ENCODE measurements around the gene GALK1. TPM values are rescaled to one million over a fixed set of nuclear protein-coding genes. Genes with fewer than 3 reads are reported as not detected.
"Not testable (repeated sequence)": the region's sequence is repeated elsewhere in the genome, so short reads cannot be mapped to it uniquely, and the experiment has no call there.

Gene GALK1
- total RNA-seq, 1 donor from 2014 or later: 23.7 TPM

DNA sequence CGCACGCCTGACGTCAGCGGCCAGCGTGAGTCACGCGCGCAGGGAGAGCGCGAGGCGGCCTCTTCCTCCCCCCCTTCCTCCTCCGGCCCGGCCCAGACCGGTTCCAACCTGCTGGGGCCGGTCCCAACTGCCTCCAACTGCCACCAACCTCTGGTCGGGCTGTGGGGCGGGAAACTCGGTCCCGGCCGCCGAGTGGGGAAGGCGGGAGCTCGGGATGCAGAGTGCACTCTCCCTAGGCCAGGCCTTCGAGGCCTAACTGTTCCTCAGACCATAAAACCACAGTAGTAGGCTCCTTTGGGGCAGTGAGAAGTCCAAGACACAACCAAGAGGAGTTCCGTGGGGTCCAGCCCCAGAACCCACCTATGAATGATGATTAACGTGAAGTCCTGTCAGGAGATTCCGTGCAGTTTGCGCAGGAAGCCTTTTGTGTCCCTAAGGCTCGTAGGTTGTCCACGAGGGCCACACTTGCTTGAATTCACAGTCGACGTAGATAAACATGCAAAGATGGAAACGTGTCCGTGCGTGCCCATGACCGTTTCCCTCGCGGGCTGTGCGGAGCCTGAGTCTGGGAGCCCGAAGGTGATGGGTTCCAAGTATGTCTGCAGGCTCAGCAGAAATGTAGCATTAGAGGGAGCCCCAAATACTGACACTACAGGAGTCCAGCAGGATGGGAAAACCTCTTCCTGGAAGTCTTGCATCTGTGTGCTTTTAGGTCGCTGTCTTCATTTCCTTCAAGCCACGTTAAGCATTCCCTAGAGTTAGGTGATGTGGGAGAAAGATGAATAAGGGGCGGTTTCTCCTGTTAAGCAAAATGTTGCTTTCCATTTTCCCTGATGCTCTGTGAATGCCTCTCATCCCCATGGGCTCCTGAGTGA lies 20.3 kb upstream of the GALK1 start:
- peak; percentile 94 for ATAC-seq
- intact Hi-C loops (cut with DNase I): no loop called here
- peak; percentile 95 for DNase-seq (ENCODE audit: low spot score)

DNA sequence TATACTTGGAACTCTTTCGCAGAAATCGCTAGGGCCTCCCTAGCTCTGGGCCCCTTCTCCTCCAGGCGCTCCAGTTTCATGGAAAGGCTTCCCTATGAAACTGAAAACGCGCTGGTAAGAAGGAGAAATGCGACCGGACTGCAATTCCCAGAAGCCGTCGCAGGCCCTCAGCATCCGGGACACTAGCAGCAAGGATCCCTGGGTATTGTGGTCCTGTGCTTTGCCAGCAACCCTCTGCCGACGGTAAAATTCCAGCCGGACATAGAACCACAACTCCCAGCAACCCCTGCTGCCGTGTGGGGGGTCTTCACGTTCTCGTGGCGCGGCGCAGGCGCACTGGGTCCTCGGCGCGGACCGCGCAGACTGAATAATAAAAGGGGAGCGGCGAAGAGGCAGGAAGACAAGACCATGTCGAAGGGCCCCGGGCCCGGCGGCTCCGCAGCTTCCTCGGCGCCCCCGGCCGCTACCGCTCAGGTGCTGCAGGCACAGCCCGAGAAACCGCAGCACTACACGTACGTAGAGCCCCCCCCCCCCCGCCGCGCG lies 19.6 kb upstream of the GALK1 start, which contains the start of gene UNK:
UNK (plus strand) TSS at position 334 of the 543 bp plus-strand sequence; CDS start at position 409, 75 bp downstream.
- ATAC-seq (peak; percentile 94), DNase-seq (ENCODE audit: low spot score) (peak; percentile 97)
- intact Hi-C loops (cut with DNase I): no loop called here

DNA sequence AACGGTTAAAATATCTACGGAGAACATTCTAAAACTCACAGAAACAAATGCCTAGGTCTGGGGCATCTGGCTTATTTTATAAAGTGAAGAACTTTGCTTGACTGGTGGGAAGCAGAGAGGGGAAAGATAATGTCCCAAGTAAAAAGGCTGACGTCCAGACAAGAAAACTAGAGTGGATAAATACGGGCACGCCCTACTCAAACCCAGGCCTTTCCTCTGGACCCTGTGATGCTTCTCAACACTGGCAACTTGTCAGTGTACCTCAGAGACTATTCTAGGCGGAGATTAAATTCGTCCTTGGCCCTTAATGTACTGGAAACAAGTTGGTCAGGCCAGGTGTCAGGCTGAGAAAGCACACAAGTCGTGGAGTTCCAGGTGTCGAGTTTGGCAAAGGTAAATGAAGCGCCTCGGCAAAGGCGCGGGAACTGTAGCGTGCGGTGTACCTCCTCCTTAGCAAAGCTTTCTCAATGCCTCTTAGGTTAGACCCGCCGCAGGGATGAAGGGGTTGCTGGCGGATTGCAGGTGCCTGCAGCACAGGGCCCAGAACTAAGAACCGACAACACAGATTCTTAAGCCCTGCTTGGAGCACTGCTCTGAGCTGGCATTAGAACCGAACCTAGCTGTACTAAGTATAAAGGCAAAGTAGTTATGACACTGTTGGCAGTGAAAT lies 18.9 kb upstream of the GALK1 start:
- no peak for ATAC-seq

DNA sequence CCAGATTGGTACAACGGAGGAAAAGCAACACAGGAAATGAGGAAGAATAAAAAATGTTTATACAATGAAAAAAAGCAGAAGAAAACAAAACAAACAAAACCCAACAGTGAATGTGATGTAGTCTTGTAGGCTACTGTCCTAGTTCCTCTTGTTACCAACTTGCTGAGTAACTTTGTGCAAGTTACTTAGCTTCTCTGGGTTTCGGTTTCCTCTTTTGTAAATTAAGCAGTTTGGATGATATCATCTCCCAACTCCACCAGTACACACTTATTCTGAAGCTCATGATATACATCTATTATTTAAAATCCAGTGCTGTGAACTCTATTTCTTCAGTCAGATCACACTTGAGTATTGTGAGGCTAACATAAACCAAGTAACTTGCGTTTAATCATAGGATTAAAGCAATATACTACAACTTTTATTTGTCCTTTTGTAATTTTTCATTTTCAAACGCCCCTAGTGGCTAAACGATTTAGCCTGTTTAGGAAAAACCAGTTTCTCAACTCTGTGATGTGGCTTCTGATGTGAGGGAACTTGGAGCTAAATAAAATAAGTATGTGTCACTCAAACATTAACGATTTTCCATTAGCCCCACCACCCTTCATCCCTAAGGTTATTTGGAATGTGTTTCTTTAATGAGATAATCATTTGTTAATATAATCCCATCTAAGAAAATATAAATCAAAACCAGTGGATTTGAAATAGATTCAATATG lies 18.2 kb upstream of the GALK1 start:
- no peak for DNase-seq (ENCODE audit: low spot score)
- intact Hi-C loops (cut with DNase I): no loop called here
- no peak for ATAC-seq

More for the DNA sequence above, 18.9 kb upstream of the GALK1 start:
- intact Hi-C loops (cut with DNase I): no loop called here
- DNase-seq (ENCODE audit: low spot score): peak; percentile 76

DNA sequence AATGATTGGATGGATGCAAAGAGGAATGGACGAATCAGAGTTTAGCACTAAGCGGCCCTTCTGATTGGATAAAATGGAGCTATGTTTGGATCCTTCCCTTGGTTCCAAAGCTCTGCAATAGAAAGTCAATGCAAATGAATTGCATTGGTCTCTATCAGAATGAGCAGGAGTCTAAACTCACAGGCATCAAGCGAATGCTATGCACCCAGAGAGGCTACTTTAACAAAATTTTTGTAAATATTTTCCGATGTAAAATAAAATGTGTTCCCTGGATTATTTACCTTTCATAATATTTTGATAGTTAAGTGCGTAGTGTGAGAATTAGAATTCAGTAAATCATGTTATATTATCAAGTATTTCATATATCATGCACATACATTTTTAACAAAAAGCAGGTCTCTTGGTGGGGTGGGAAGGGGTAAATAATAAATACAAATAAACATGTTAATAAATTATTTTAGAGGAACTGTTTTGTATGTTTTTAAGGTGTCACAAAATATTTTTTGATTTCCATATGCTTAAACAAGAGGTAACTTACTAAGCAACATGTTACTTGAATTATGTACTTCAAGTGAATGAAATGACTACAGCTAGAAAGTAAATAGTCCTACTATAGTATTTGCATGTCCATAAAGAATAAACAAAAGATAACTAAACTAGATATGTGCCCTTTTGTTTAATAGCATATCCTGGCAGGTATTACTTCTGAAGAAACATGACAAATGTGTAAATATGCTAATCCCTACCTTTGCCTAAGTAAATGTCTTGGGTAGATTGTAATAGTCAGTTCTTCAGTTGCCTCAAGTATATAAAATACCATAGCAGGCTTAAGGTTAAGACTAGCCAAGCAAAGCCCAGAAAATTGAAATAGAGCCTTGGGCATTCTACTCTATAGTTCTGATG lies 15.2 kb upstream of the GALK1 start:
- DNase-seq (ENCODE audit: low spot score) (no peak), ATAC-seq (no peak)
- intact Hi-C loops (cut with DNase I): no loop called here

DNA sequence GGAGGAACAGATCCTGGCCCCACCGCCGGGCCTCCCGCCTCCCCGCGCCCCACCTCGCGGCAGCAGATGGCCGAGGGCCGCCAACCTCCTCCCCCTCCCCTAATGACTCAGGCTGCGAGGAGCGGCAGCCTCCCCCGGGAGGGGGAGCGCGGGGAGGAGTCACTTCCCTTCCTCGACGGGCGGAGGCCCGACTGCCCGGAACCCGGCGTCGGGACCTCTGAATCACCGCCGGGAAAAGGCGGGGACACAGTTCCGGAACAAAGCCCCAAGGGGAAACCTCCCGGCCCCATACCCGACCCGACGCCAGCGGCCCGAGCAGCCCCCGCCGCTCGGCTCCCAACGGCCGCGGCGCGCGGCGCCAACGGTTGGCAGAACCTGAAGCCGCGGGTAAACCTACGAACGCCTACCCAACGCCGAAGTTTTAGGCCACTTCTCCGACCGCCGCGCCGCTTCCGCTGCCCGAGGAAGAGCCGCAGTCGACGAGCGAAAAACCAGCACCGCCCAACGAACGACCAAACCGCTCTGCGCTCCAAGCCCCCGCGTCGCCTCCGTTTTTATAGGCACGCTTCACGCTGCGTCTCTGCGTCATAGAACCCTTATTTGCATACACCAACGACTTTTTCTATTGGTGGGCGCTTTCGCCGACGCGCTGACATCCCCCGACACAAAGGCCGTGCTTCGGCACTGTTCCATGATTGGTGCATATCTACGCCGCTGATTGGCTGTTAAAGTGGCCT lies 14.4 kb upstream of the GALK1 start:
- ATAC-seq: peak; percentile 84
- DNase-seq (ENCODE audit: low spot score): peak; percentile 98
- intact Hi-C loops (cut with DNase I): no loop called here

DNA sequence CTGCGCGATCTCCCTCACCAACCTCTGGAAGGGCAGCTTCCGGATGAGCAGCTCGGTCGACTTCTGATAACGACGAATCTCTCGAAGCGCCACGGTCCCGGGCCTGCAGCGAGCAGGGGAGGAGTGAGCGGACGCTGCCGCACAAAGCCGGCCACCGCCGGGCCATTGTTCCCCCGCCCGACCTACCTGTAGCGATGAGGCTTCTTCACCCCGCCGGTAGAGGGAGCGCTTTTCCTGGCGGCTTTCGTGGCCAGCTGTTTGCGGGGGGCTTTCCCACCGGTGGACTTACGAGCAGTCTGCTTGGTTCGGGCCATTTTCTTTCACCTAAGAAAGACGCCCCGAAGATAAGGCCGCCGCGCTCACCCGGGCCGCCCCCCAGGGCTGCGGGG lies 13.9 kb upstream of the GALK1 start:
- DNase-seq (ENCODE audit: low spot score): peak; percentile 83
- ATAC-seq: no peak
- intact Hi-C loops (cut with DNase I): no loop called here

DNA sequence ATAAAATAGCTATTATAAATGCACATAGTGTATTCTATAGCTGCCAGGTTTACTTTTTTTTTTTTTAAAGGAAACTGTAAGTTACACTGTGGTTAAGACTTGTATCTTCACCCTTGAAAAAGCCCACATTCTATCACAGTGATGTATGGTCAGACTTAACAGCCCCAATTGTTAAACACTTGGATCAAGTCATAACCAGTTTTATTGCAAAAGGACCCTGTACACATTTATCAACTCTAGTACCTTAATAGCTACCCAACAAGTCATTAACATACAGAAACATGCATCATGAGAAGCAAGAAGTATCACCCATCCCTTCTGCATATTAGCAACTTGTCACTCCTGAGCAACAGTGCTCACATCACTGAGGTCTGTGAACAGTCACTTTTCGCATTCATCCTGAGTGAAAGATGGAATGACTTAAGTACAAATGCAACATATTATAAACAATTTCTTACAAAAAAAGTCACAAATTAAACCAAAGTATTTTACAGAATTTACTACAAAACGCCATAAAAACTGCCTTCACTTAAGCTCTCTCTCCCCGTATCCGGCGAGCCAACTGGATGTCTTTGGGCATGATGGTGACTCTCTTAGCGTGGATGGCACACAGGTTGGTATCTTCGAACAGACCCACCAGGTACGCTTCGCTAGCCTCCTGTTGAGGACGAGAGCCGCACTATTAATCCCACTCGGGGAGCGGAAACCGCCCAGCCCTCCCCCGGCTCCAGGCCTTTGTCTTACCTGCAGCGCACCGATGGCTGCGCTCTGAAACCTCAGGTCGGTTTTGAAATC lies 13.3 kb upstream of the GALK1 start:
- intact Hi-C loops (cut with DNase I); DNase-seq (ENCODE audit: low spot score); ATAC-seq: not testable (repeated sequence)

DNA sequence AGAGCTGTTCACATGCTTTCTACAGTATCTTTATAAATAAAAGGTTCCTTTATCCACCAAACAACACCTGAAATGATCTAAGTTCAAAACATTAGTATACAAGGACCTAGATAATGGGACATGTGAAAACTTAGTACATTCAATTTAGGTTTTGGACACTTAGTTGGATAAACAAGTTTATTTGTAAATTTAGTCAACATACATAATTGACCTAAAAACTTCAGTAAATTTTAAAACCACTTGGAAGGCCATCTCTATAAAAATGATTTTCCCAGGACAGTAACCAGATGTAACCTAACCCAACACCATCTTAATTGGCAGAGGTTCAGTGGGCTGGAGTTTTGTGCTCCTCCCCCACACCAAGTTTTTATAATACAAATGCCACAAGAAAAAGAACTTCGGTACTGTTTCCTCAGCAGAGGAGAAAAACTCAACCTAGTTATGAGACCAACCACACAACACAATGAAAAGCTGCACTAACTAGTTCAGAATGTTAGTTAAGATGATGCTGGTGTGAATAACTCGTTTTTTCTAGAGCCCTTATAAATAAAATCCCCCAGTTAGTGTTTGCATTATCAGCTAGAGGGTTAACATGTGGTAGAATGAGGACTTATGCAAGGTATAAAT lies 12.4 kb upstream of the GALK1 start:
- intact Hi-C loops (cut with DNase I): no loop called here
- ATAC-seq (no peak), DNase-seq (ENCODE audit: low spot score) (no peak)

DNA sequence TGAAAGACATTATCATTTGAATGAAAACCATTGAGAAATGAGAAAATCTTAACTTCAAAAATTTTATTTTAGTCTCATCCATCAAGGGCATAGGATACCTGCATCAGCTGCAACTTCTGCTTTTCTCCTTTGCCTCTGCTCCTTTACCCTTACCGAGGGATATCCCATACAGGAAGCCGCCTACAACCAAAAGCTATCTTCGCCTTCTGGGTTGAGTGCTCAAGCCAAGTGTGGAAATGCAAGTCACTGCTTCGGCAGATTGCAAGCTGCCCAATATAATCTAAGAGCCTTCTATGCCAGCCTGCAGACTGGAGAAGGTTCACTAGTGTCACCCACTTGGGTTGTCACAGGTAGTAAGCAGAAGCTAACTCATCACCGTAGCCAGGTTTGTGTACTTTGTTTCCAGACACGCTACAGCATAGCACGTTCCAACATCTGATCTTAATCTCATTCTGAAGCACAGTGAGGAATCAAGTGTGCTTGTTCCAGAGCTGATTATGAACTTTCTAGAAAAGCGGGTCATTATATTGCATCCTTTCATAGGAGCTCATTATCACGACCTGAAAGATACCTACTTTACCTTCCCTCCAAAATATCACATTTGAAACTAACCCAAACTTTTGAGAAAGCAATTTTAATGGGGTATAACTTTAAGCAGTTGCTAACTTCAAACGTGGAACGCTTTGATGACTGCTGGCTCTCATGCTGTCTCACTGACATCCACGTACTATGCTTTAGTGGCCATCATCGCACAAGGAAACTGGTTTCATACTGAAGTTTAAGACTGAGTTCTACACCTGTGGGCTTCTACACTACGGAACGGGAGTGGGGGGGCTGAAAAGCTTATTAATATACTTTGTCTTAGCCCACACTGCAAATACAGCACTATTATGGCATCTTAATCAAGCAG lies 11.6 kb upstream of the GALK1 start:
- DNase-seq (ENCODE audit: low spot score) (peak; percentile 65), ATAC-seq (peak; percentile 1)
- intact Hi-C loops (cut with DNase I): no loop called here

DNA sequence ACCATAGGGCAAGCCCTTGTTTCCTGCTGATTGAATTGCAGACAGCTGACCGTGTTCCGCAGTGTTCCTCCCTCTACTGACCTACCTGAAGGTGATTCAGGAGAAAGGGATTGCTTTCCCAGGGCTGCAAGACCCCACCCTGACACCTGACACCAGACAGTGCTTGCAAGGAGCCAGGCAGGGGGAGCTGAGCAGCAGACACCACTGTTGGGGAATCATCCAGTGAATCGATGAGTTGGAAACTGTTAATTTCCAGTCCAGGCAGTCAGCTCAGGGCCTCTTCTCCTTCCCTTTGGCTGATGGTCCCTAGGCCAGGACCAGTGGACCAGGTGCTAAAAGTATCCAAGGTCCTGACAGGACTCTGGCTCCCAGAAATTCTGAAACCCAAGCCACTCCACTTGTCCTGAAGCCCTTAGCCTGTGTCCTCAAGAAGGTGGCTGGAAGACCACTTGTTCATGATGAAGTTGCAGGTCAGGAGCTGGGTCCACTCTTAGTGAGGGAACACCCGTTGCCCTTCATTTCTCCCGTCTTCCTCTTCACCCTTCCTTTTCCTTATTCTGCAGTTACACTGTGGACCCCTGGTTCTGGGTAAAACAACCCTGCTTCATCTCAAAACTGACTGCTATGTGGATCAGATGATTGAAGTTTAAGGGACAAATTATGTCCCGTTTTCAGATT lies 10.1 kb upstream of the GALK1 start:
- intact Hi-C loops (cut with DNase I): no loop called here
- DNase-seq (ENCODE audit: low spot score) (peak; percentile 54), ATAC-seq (no peak)

DNA sequence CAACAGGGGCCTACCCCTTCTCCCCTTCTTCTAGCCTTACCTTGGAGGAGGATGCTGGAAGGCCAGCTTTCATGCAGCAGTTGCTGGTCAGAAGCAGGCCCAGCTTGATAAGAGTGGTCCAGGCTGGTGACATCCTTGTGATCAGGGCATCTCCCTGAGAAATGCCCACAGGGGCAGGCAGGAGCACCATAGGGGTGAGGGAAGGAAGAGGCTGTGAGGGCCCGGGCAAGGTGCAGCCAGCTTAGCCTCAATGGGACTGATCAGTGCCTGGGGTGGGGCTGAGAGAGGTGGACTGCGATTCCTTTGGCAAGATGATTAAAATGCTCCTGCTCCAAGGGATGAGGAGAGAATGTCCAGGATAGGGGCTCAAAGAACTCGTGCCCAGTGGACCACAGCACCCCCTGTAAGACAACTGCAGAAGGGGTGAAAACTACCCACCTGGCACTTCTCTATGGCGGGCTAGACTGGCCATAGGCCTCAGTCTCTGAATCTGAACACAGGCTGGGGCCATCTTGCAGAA lies 9.5 kb upstream of the GALK1 start:
- intact Hi-C loops (cut with DNase I): no loop called here
- peak; percentile 56 for DNase-seq (ENCODE audit: low spot score)
- no peak for ATAC-seq

DNA sequence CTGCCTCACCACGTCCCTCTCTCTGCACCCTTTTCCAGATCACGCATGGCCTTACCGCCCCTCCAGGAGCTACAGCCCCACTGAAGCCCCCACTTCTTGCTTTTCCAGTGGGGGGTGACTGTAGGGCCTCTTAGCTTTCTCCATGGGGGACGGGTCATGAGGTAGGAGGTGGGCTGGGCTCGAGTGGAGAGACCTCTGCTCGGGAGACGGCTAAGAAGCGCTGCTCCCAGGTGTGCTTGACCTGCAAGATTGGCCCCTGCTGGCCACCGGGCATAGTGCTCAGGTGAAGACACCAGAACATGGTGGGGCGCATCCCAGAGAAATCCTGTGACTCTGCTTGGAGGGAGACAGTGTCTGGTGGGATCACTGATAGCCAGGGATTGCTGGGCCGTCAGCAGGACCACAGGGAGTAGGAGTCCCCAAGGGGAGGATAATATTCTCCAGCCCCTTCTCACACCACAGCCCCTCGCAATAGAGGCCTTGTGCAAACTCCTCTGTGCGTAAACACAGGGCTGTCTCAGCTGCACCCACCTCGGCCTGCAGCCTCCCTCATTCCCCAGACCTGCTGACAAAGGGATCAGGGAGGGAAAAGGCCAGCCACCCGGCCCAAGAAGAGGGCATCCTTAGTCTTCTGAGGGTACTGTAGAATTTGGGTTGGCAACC lies 8.9 kb upstream of the GALK1 start:
- DNase-seq (ENCODE audit: low spot score) (peak; percentile 60), ATAC-seq (no peak)
- intact Hi-C loops (cut with DNase I): no loop called here

DNA sequence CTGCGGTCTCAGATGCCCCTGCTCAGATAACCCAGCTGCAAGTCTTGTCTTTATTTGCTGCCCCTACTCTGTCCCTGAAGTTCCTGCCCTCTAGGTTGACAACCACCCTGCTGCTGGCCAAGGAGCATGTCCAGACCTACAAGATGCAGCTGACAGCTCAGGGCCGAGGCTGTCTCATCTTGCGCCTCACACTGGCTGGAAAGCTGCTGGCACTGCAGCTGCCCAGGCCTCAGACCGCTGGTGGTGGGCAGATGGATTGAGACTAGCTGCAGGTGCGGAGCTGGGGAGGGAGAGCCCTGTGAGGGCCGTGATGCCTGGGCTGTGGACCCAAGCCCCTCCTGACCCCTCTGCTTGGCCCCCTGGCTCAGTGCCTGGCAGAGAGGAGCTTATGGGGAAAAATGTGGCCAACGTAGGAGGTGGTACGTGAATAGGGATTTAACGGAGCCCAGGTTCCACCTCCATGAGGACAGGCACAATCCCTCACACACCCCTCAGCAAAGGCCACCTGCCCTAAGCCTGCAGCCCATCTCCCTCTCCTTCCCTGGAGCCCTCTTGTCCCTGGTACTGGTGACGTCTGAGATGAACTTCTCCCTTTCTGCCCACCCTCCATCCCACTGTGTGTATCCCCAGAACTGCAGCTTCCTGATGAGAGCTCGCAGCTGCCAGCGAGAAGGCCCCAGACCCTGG lies 8.3 kb upstream of the GALK1 start:
- intact Hi-C loops (cut with DNase I): no loop called here
- ATAC-seq (no peak), DNase-seq (ENCODE audit: low spot score) (peak; percentile 60)

All from sciatic nerve (tissue), 2 donors.